Measurements from ENCODE around the gene ALDH1B1. TPM values are rescaled to one million over a fixed set of nuclear protein-coding genes. Genes with fewer than 3 reads are reported as not detected.

ALDH1B1 gene
- total RNA-seq (2022; extraction: Qiagen RNA extraction; ENCODE audit: low read depth), result 53.2 to 61.7 TPM (median 55.1 TPM) in 5 replicates

GRCh38 chr9:38392235-38393127 is at the start of gene ALDH1B1:
TSS of gene ALDH1B1 (plus strand) at chr9:38392702. CDS start at chr9:38395749, 3,047 bp downstream.

GRCh38 chr9:38423973-38424843 is 31.7 kb downstream of the ALDH1B1 start, which contains the start of gene IGFBPL1:
TSS of gene IGFBPL1 (minus strand) at chr9:38424454. CDS start at chr9:38424424, 30 bp downstream.

Other genes with a start within 250 kb of the ALDH1B1 start
- 2.3 to 3.6 TPM (median 3.1 TPM) in 5 replicates for gene IGFBPL1, start 31.8 kb downstream of the ALDH1B1 start, total RNA-seq (2022; extraction: Qiagen RNA extraction; ENCODE audit: low read depth)
- gene ANKRD18A, start 227.9 kb downstream of the ALDH1B1 start, total RNA-seq (2022; extraction: Qiagen RNA extraction; ENCODE audit: low read depth), result 6.6 to 15.7 TPM (median 10.5 TPM) in 5 replicates

All from A549 treated with CpdA at 1 μM for 4 hours (cell line).